Adrenal gland (tissue), 12 donors: Measurements from ENCODE around the gene SHLD2. TPM values are rescaled to one million over a fixed set of nuclear protein-coding genes. Genes with fewer than 3 reads are reported as not detected.
"Not testable (repeated sequence)": the region's sequence is repeated elsewhere in the genome, so short reads cannot be mapped to it uniquely, and the experiment has no call there.

ENCODE experiments used
- DNase-seq, 7 donors: peaks; one replicate each; pipeline ENCODE4 v3.0.0-alpha.2; 2019 to 2020
- H3K27ac ChIP-seq, 5 donors: fragments of 200-600 bp; sonication (generic) in 4 of 5; 1 replicate in 3 of 5; 2 replicates in 2 of 5; pipeline versions ENCODE4 v1.5.1 to v1.8.0; 2016 to 2020; ENCODE audit warnings: mild to moderate bottlenecking in 1 of 5
- H3K27me3 ChIP-seq: fragments of 200-600 bp; 2 replicates; pipeline ENCODE4 v1.8.0; 2021
- H3K36me3 ChIP-seq, 2 donors: fragments of 200-600 bp; replicated peaks in 1 of 2; 1 replicate in 1 of 2; 2 replicates in 1 of 2; pipeline versions ENCODE4 v1.5.1 to v1.8.0; 2018 to 2022
- H3K4me1 ChIP-seq, 2 donors: fragments of 200-600 bp; replicated peaks in 1 of 2; 1 replicate in 1 of 2; 2 replicates in 1 of 2; pipeline versions ENCODE4 v1.5.1 to v1.8.0; 2018 to 2021
- H3K4me3 ChIP-seq, 4 donors: fragments of 200-600 bp; sonication (generic) in 3 of 4; one replicate each; pipeline ENCODE4 v1.5.1; 2016 to 2018
- H3K9me3 ChIP-seq, 3 donors: fragments of 200-600 bp; sonication (generic) in 1 of 3; replicated peaks in 1 of 3; 1 replicate in 2 of 3; 2 replicates in 1 of 3; pipeline versions ENCODE4 v1.5.1 to v1.8.0; 2016 to 2021
- WGBS, 4 donors: extraction: QIAGEN DNeasy Blood & Tissue Kit in 2 of 4; methylation state at CpG; one replicate each; pipeline versions ENCODE4 v1.1.5 to v1.1.7; 2013 to 2017; 5-methylcytosine and 5-hydroxymethylcytosine counted together
- intact Hi-C, 2 donors: fragments of 100-400 bp; cut with DNase I; formaldehyde crosslinking; loops; one replicate each; pipeline versions ENCODE4 v1.14.1 to v1.15.0; 2022 to 2023
- polyA plus RNA-seq, 3 donors: library from polyadenylated mRNA; stranded (reverse); fragments of 200-250 nt in 2 of 3; fragments of 350-450 nt in 1 of 3; fragmentation: Illumina TruSeq in 1 of 3; extraction: RNeasy Lipid Tissue Mini Kit (QIAGEN cat#74804) in 1 of 3; gene quantifications; one replicate each; pipeline ENCODE4 v1.2.3, GENCODE V29; 2013 to 2014
- total RNA-seq, 9 donors: library from RNA; depleted of rRNA in 4 of 9; stranded (reverse); fragments of >200 nt in 4 of 9; fragments of 120-200 nt in 1 of 9; fragmentation: NEBNext Ultra II Directional in 1 of 9; extraction: Animal tissue kit (Norgen Biotek cat#: 25700) in 1 of 9; gene quantifications; one replicate each; pipeline versions ENCODE4 v1.1.0 to v1.2.4, GENCODE V29; 2013 to 2023
- donor health status: healthy with polysubstance abuse.
- donor health status: Bipolar disorder and iron deficiency.
- donor health status: DM: yes; HTN: yes; CAD: no.
- donor health status: DM: no; HTN: no; CAD: no.
- donor health status: DM: no; HTN: no; CAD: no.
- donor health status: DM: yes; HTN: yes; CAD: no.

SHLD2 gene
- total and polyA plus RNA-seq, 12 donors = 18.3 to 64.9 (median 36.6) TPM

- H3K9me3 ChIP-seq, H3K4me1 ChIP-seq, intact Hi-C loops, H3K36me3 ChIP-seq, H3K27me3 ChIP-seq, H3K4me3 ChIP-seq, H3K27ac ChIP-seq, DNase-seq: not testable (repeated sequence)
- 97 to 100% (median 98%) methylated on average over 1 of the region's 2 CpGs for WGBS, 4 donors
Measured at GRCh38 chr10:87163414-87163813, 68.4 kb downstream of the SHLD2 start.

GRCh38 chr10:87169857-87170256, 74.9 kb downstream of the SHLD2 start:
- 71 to 94% (median 72%) methylated on average over 3 to 4 of the region's 4 CpGs for WGBS, 4 donors
- H3K4me3 ChIP-seq, H3K27ac ChIP-seq: not testable (repeated sequence)

DNA sequence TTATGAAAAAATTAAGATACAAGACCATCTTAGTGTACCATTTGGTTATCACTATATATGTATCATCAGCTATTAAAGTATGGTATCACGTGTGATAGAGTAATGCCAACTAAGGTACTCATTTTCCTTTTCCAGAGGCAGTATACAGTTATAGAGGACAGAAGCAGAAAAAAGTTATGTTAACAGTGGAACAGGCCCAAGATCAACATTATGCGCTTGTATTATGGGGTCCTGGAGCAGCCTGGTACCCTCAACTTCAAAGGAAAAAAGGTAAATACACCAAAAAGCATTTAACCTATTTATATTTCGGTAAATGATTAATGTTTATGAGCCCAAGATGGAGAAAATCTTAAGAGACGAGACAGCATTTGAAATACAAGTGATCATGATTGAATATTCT, 75.7 kb downstream of the SHLD2 start:
- H3K27me3 ChIP-seq, intact Hi-C loops, H3K4me1 ChIP-seq, H3K9me3 ChIP-seq, H3K4me3 ChIP-seq, DNase-seq, H3K27ac ChIP-seq, H3K36me3 ChIP-seq: not testable (repeated sequence)
- 91 to 97% (median 95%) methylated on average over 1 to 3 of the region's 4 CpGs for WGBS, 4 donors

More at GRCh38 chr10:87169857-87170256, 74.9 kb downstream of the SHLD2 start:
- H3K27me3 ChIP-seq, H3K4me1 ChIP-seq, H3K36me3 ChIP-seq, intact Hi-C loops, H3K9me3 ChIP-seq, DNase-seq: not testable (repeated sequence)

DNA sequence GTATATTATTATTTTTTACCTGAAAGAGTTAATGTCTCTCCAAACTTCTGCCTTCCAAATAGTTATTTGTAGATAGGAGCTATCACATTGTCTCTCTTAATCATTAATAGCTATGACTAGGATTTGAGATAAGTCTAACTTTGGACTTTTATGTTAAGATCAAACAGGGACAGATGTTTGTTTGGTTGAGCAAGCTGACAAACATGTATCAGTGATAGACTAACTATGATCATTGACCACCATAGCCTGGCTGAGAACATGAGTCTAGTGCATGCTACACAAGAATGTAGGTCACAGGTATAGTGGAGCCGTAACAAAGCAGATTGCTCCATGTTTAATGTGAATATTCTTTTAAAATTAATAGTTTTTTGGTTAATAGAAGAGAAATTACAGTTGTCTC, 76.7 kb downstream of the SHLD2 start:
- H3K4me1 ChIP-seq, H3K36me3 ChIP-seq, intact Hi-C loops, H3K27me3 ChIP-seq, H3K4me3 ChIP-seq, H3K27ac ChIP-seq, DNase-seq, H3K9me3 ChIP-seq: not testable (repeated sequence)
- 0 to 33% (median 27%) methylated on average over 1 of the region's 1 CpG for WGBS, 4 donors

DNA sequence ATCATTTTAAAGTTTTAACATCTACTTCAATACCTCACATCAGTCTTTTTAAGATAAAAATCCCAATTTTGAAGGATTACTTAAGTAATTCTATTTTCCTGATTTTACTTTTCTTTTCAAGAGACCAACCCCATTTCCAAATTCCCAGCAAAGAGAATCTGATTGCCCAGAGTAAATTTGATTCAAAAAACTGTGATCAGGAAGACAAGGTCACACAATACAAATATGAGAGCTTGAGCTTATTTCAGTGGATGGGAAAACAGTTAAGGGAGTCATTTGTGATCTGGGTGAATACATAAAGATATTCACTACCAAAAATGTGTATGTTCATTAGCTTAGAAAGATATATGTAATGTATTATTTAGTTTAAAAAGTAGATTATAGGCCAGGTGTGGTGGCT, 77.2 kb downstream of the SHLD2 start:
- intact Hi-C loops, H3K9me3 ChIP-seq, H3K27me3 ChIP-seq: not testable (repeated sequence)

DNA sequence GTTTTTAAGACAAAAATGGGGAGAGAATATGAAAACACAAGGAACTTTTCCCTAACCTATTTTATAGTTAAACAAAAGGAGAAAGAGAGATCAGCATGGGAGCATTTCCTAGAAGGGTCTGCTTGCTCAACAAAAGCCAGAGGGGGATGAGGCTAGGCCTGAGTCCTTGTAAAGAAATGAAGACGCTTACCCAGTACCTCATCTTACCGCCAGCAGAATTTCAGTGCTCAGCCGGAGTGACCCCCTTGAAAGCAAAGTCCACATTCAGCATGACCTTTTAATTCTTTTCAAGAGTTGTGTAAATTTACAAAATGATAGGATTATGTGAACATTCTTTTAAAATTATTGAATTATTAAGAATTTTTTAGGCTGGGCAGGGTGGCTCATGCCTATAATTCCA, 82.6 kb downstream of the SHLD2 start:
- not testable (repeated sequence) for H3K27ac ChIP-seq

More for the DNA sequence above, 77.2 kb downstream of the SHLD2 start:
- H3K4me3 ChIP-seq, DNase-seq, H3K4me1 ChIP-seq, H3K36me3 ChIP-seq, H3K27ac ChIP-seq: not testable (repeated sequence)

GRCh38 chr10:87184421-87184820, 89.4 kb downstream of the SHLD2 start:
- H3K9me3 ChIP-seq, H3K4me3 ChIP-seq, H3K36me3 ChIP-seq, intact Hi-C loops, H3K27ac ChIP-seq, H3K27me3 ChIP-seq, H3K4me1 ChIP-seq: not testable (repeated sequence)
- WGBS, 4 donors = 76 to 89% (median 82%) methylated on average over 4 to 6 of the region's 6 CpGs
- DNase-seq = peak in 1 of 7 donors; percentile 32

More for the DNA sequence above, 82.6 kb downstream of the SHLD2 start:
- H3K4me3 ChIP-seq, H3K9me3 ChIP-seq, DNase-seq, intact Hi-C loops, H3K36me3 ChIP-seq, H3K4me1 ChIP-seq, H3K27me3 ChIP-seq: not testable (repeated sequence)
- 96 to 100% (median 100%) methylated on average over 2 to 3 of the region's 3 CpGs for WGBS, 4 donors

- H3K4me3 ChIP-seq, H3K27ac ChIP-seq, H3K4me1 ChIP-seq, H3K27me3 ChIP-seq, H3K36me3 ChIP-seq, DNase-seq, intact Hi-C loops, H3K9me3 ChIP-seq: not testable (repeated sequence)
- WGBS, 4 donors = 88 to 100% (median 91%) methylated on average over 2 to 4 of the region's 4 CpGs
Measured at GRCh38 chr10:87186016-87186415, 91.0 kb downstream of the SHLD2 start.

DNA sequence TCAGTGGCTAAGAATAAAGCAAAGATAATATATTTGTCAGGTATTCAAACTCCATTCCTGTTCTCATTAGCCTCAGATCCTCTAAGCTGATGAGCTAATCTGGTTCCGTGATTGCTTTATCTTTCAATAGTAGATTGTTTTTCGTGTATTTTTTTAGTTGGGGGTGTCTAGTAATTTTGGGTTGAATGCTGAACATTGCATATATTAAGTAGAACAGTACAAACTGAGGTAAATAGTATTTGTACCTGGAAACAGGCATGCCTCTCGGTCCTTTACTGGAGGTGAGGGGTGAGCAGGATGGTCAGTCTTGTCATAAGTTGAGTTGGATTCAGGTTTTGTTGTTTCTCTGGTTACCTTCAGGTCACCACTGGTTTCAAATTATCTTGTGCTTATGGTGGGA, 92.6 kb downstream of the SHLD2 start:
- H3K9me3 ChIP-seq, H3K27ac ChIP-seq, H3K27me3 ChIP-seq, DNase-seq, intact Hi-C loops, H3K4me3 ChIP-seq, H3K4me1 ChIP-seq, H3K36me3 ChIP-seq: not testable (repeated sequence)
- WGBS, 4 donors = 80 to 99% (median 98%) methylated on average over 3 of the region's 3 CpGs

GRCh38 chr10:87191841-87192240, 96.8 kb downstream of the SHLD2 start:
- intact Hi-C loops, H3K27ac ChIP-seq, H3K36me3 ChIP-seq, DNase-seq, H3K27me3 ChIP-seq, H3K4me3 ChIP-seq, H3K9me3 ChIP-seq, H3K4me1 ChIP-seq: not testable (repeated sequence)
- 97 to 100% (median 98%) methylated on average over 2 to 3 of the region's 3 CpGs for WGBS, 4 donors

GRCh38 chr10:87200924-87201323, 105.9 kb downstream of the SHLD2 start:
- H3K4me3 ChIP-seq, H3K4me1 ChIP-seq, H3K27me3 ChIP-seq, H3K27ac ChIP-seq, H3K36me3 ChIP-seq, H3K9me3 ChIP-seq, intact Hi-C loops: not testable (repeated sequence)
- WGBS, 4 donors = 54 to 68% (median 59%) methylated on average over 6 of the region's 6 CpGs
- DNase-seq = peak in 2 of 7 donors; percentile 28 to 61

DNA sequence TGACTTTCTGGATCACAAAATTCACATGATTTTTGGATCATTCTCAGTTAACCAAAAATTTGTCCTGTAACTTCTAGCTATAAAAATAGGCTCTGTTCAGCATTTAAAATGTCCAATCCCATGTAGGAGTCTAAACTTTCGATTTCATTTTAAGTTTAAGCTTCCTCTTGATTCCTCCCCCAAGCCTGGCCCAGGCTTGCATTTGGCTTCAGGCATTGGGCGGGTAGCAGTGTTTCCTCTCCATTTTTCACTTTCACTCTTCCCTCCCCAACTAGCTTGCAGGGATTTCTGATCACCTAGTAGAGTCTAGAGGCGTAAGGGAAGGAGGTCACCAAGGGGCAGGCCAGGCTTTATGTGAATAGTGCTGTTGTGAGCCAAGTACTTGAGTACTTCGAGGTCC, 109.8 kb downstream of the SHLD2 start:
- H3K4me1 ChIP-seq, H3K9me3 ChIP-seq, intact Hi-C loops, H3K27me3 ChIP-seq, H3K36me3 ChIP-seq, DNase-seq, H3K4me3 ChIP-seq: not testable (repeated sequence)
- 34 to 67% (median 48%) methylated on average over 2 to 3 of the region's 4 CpGs for WGBS, 4 donors
- H3K27ac ChIP-seq = peak overlapping the region in 1 of 5 donors; percentile 16
